Vagina (tissue), 2 donors: Measurements from ENCODE around the gene BTBD17. TPM values are rescaled to one million over a fixed set of nuclear protein-coding genes. Genes with fewer than 3 reads are reported as not detected.

Source experiments
- DNase-seq, 2 donors: peaks; one replicate each; pipeline ENCODE4 v3.0.0-alpha.2; 2017; ENCODE audit errors: extremely low spot score in 2 of 2
- H3K27ac ChIP-seq: fragments of 200-600 bp; sonication (generic); one replicate; pipeline ENCODE4 v1.5.1; 2019
- H3K27me3 ChIP-seq: fragments of 200-600 bp; sonication (generic); one replicate; pipeline ENCODE4 v1.5.1; 2019
- H3K36me3 ChIP-seq, 2 donors: fragments of 200-600 bp; sonication (generic); one replicate each; pipeline ENCODE4 v1.5.1; 2017 to 2019
- H3K4me1 ChIP-seq: fragments of 200-600 bp; sonication (generic); one replicate; pipeline ENCODE4 v1.5.1; 2019
- H3K4me3 ChIP-seq, 2 donors: fragments of 200-600 bp; sonication (generic); 1 replicate in 1 of 2; 2 replicates in 1 of 2; pipeline ENCODE4 v1.5.1; 2016 to 2019
- H3K9me3 ChIP-seq: fragments of 200-600 bp; sonication (generic); one replicate; pipeline ENCODE4 v1.5.1; 2019
- CTCF ChIP-seq, 3 experiments: fragments of 450-650 bp in 2 of 3; fragments of 200-600 bp in 1 of 3; sonication (generic) in 1 of 3; IDR thresholded peaks; one replicate each; pipeline ENCODE4 v1.5.1; 2017 to 2019; ENCODE audit warnings: antibody characterized with exemption in 3 of 3, mild to moderate bottlenecking in 2 of 3, moderate library complexity in 2 of 3
- POLR2A ChIP-seq, 2 donors: fragments of 450-650 bp; IDR thresholded peaks; one replicate each; pipeline ENCODE4 v1.6.1; 2017; ENCODE audit warnings: antibody characterized with exemption in 2 of 2, mild to moderate bottlenecking in 2 of 2, moderate library complexity in 2 of 2
- POLR2AphosphoS5 ChIP-seq, 2 donors: sonication (generic); formaldehyde crosslinking; IDR thresholded peaks; one replicate each; pipeline ENCODE4 v1.9.0; 2017; ENCODE audit warnings: antibody characterized with exemption in 2 of 2, mild to moderate bottlenecking in 2 of 2, low read depth in 1 of 2; ENCODE audit not compliant: insufficient read depth in 1 of 2
- intact Hi-C: fragments of 100-400 bp; cut with DNase I; formaldehyde crosslinking; loops from one replicate; pipeline ENCODE4 v1.15.1; 2023
- total RNA-seq: library from RNA; depleted of rRNA; stranded (reverse); fragments of >200 nt; gene quantifications from one replicate; pipeline ENCODE4 v1.2.3, GENCODE V29; 2016

BTBD17 gene
- total RNA-seq, 1 donor from 2014 or later, result not detected

GRCh38 chr17:74351552-74352210 is 10.0 kb downstream of the BTBD17 start:
- no peak for DNase-seq
- intact Hi-C loops, result no loop called here
- no peaks in the 10 kb centered on the region for H3K27me3 ChIP-seq

DNA sequence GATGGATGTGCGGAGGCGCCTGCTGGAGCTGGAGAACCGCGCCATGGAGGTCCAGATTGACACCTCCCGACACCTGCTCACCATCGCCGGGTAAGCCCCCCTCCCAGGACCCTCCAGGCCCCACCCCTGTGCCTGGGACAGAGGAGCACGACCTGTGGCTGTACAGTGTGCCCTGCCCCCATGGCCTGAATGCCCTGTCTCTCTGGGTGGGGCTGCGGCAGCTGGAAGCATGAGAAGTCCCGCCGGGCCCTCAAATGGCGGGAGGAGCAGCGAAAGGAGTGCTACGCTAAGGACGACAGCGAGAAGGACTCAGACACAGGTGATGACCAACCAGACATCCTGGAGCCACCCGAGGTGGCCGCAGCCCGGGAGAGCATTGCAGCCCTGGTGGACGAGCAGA is 11.2 kb downstream of the BTBD17 start:
- H3K27ac ChIP-seq, result no peak overlapping the region
- no peak overlapping the region for H3K4me3 ChIP-seq
- no peak for DNase-seq
- H3K36me3 ChIP-seq, result no peaks in the 10 kb centered on the region
- H3K9me3 ChIP-seq, result no peaks in the 10 kb centered on the region
- no peak for TF ChIP-seq POLR2AphosphoS5 (IDR thresholded peaks at IDR 0.05; ENCODE audit: insufficient read depth in 1 of 2, low read depth in 1 of 2)
- TF ChIP-seq CTCF (IDR thresholded peaks at IDR 0.05), result no peak
- TF ChIP-seq POLR2A (IDR thresholded peaks at IDR 0.05), result no peak
- peaks cover 4% of the 10 kb centered on the region for H3K4me1 ChIP-seq
- intact Hi-C loops, result no loop called here
- H3K27me3 ChIP-seq, result no peaks in the 10 kb centered on the region

More at GRCh38 chr17:74351552-74352210, 10.0 kb downstream of the BTBD17 start:
- Histone ChIP-seq H3K36me3 (no peaks in the 10 kb centered on the region), H3K9me3 (no peaks in the 10 kb centered on the region), H3K4me3 (no peak overlapping the region), H3K4me1 (no peaks in the 10 kb centered on the region), H3K27ac (no peak overlapping the region)
- TF ChIP-seq CTCF (IDR thresholded peaks at IDR 0.05) (no peak), POLR2AphosphoS5 (IDR thresholded peaks at IDR 0.05; ENCODE audit: insufficient read depth in 1 of 2, low read depth in 1 of 2) (no peak), POLR2A (IDR thresholded peaks at IDR 0.05) (no peak)

- intact Hi-C loops, result no loop called here
- no peak overlapping the region for H3K27ac ChIP-seq
- no peaks in the 10 kb centered on the region for H3K9me3 ChIP-seq
- TF ChIP-seq POLR2A (IDR thresholded peaks at IDR 0.05), result no peak
- TF ChIP-seq POLR2AphosphoS5 (IDR thresholded peaks at IDR 0.05; ENCODE audit: insufficient read depth in 1 of 2, low read depth in 1 of 2), result no peak
- no peak for TF ChIP-seq CTCF (IDR thresholded peaks at IDR 0.05)
- no peaks in the 10 kb centered on the region for H3K36me3 ChIP-seq
- peaks cover 6% of the 10 kb centered on the region for H3K4me1 ChIP-seq
- H3K4me3 ChIP-seq, result no peak overlapping the region
- DNase-seq, result no peak
- no peaks in the 10 kb centered on the region for H3K27me3 ChIP-seq
Observed at GRCh38 chr17:74349120-74349519, 12.5 kb downstream of the BTBD17 start.

GRCh38 chr17:74347646-74348045 is 14.0 kb downstream of the BTBD17 start:
- intact Hi-C loops, result no loop called here
- TF ChIP-seq POLR2A (IDR thresholded peaks at IDR 0.05) (no peak), CTCF (IDR thresholded peaks at IDR 0.05) (no peak), POLR2AphosphoS5 (IDR thresholded peaks at IDR 0.05; ENCODE audit: insufficient read depth in 1 of 2, low read depth in 1 of 2) (no peak)
- no peaks in the 10 kb centered on the region for H3K9me3 ChIP-seq
- H3K27me3 ChIP-seq, result no peaks in the 10 kb centered on the region
- H3K27ac ChIP-seq, result no peak overlapping the region
- peaks cover 6% of the 10 kb centered on the region for H3K4me1 ChIP-seq
- no peak overlapping the region for H3K4me3 ChIP-seq
- DNase-seq, result no peak
- H3K36me3 ChIP-seq, result no peaks in the 10 kb centered on the region

DNA sequence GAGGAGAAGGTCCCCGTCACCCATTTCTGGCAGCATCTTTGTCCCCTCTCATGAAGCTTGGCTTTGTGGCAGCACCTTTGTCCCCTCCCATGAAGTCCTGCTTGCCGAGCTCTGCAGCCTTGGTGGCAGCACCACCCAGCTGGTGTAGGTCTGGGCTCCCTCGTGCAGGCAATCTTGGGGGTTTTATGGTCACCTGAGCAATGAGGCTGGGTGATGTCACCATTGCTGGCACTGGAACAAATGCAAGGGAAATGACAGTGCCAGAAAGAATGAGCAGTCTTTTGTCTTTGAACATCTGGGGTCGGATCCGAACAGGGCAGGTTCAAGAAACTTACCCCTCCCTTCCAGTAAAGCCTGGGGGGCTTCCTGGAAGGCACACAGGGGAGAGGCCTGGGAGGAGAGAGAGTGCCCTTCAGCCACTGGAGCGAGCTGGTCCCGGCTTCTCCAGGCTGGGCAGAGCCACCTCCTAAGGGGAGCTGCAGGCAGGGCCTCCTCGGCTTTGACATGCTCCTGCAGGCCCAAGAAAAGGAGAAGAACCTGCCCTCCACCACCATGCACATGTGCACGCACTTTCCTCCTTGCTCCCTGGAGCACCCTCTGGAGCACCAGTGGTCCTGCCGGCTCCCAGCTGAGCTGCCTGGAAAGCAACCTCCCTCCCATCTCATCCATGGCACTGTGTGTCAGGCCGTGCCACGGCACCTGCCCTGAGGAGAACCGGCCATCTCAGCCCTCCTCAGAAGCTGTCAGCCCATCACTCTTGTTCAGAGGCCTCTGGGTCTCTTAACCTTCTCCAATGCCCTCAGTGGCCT is 16.0 kb downstream of the BTBD17 start:
- DNase-seq, result no peak
- Histone ChIP-seq H3K4me3 (no peak overlapping the region), H3K27ac (no peak overlapping the region), H3K4me1 (peaks cover 6% of the 10 kb centered on the region), H3K9me3 (no peaks in the 10 kb centered on the region), H3K36me3 (no peaks in the 10 kb centered on the region), H3K27me3 (no peaks in the 10 kb centered on the region)
- TF ChIP-seq POLR2A (IDR thresholded peaks at IDR 0.05) (no peak), CTCF (IDR thresholded peaks at IDR 0.05) (no peak), POLR2AphosphoS5 (IDR thresholded peaks at IDR 0.05; ENCODE audit: insufficient read depth in 1 of 2, low read depth in 1 of 2) (no peak)
- intact Hi-C loops, result no loop called here
